SK-N-SH treated with all-trans-retinoic acid at 6 μM for 48 hours (cell line): Measurements from ENCODE around the gene POLD4.

Experiments
- ATAC-seq: fragments of 200-7000 bp; cut with Tn5 transposase; 3 replicates; pipeline ENCODE4 v1.9.1; 2020; ENCODE audit warnings: mild to moderate bottlenecking, moderate library complexity
- ARNTL ChIP-seq: fragments of 450-650 bp; formaldehyde crosslinking; IDR thresholded peaks from 2 replicates; pipeline ENCODE4 v1.5.0; 2020; ENCODE audit warnings: low read depth, mild to moderate bottlenecking, moderate library complexity, borderline replicate concordance
- BACH2 ChIP-seq: fragments of 250-450 bp; sonication (Bioruptor Pico); IDR thresholded peaks from 2 replicates; pipeline ENCODE4 v1.9.0; 2021; ENCODE audit warnings: mild to moderate bottlenecking, borderline replicate concordance
- CSDC2 ChIP-seq: fragments of 250-450 bp; sonication (Bioruptor Pico); IDR thresholded peaks from 2 replicates; pipeline ENCODE4 v1.5.0; 2020; ENCODE audit warnings: mild to moderate bottlenecking, moderate library complexity
- ESRRG ChIP-seq: fragments of 250-450 bp; sonication (Bioruptor Pico); IDR thresholded peaks from 2 replicates; pipeline ENCODE4 v1.6.1; 2021; ENCODE audit warnings: mild to moderate bottlenecking
- ISL1 ChIP-seq: fragments of 250-450 bp; sonication (Bioruptor Pico); IDR thresholded peaks from 2 replicates; pipeline ENCODE4 v2.1.2; 2022; ENCODE audit warnings: mild to moderate bottlenecking, moderate library complexity
- OSR1 ChIP-seq: fragments of 250-450 bp; sonication (Bioruptor Pico); IDR thresholded peaks from 2 replicates; pipeline ENCODE4 v1.8.0; 2022; ENCODE audit warnings: moderate library complexity, mild to moderate bottlenecking, inconsistent platforms
- PPARA ChIP-seq: fragments of 250-450 bp; sonication (Bioruptor Pico); IDR thresholded peaks from 2 replicates; pipeline ENCODE4 v1.5.0; 2020; ENCODE audit warnings: mild to moderate bottlenecking, borderline replicate concordance
- RARB ChIP-seq: fragments of 250-450 bp; sonication (Bioruptor Pico); IDR thresholded peaks from 2 replicates; pipeline ENCODE4 v1.8.0; 2021; ENCODE audit warnings: mild to moderate bottlenecking, moderate library complexity
- SNAI2 ChIP-seq: fragments of 250-450 bp; sonication (Bioruptor Pico); IDR thresholded peaks from 2 replicates; pipeline ENCODE4 v1.5.0; 2020; ENCODE audit warnings: mild to moderate bottlenecking, moderate library complexity
- TCF4 ChIP-seq: fragments of 250-450 bp; sonication (Bioruptor Pico); IDR thresholded peaks from 2 replicates; pipeline ENCODE4 v1.8.0; 2021; ENCODE audit warnings: mild to moderate bottlenecking, moderate library complexity, borderline replicate concordance
- TOX ChIP-seq: fragments of 250-450 bp; sonication (Bioruptor Pico); IDR thresholded peaks from 2 replicates; pipeline ENCODE4 v1.8.0; 2021; ENCODE audit warnings: mild to moderate bottlenecking, moderate library complexity, borderline replicate concordance
- ZC3H10 ChIP-seq: fragments of 250-450 bp; sonication (Bioruptor Pico); IDR thresholded peaks from 2 replicates; pipeline ENCODE4 v1.5.1; 2021; ENCODE audit warnings: mild to moderate bottlenecking, moderate library complexity
- ZFP3 ChIP-seq: fragments of 250-450 bp; sonication (Bioruptor Pico); IDR thresholded peaks from 2 replicates; pipeline ENCODE4 v1.5.0; 2020; ENCODE audit warnings: mild to moderate bottlenecking, moderate library complexity
- ZFP30 ChIP-seq: fragments of 450-650 bp; formaldehyde crosslinking; IDR thresholded peaks from 2 replicates; pipeline ENCODE4 v1.5.0; 2022; ENCODE audit warnings: mild to moderate bottlenecking, moderate library complexity
- ZNF565 ChIP-seq: fragments of 450-650 bp; formaldehyde crosslinking; conservative IDR thresholded peaks from 2 replicates; pipeline ENCODE4 v1.5.0; 2020; ENCODE audit warnings: low read depth, mild to moderate bottlenecking, moderate library complexity
- ZNF70 ChIP-seq: fragments of 450-650 bp; formaldehyde crosslinking; IDR thresholded peaks from 2 replicates; pipeline ENCODE4 v1.5.0; 2020; ENCODE audit warnings: mild to moderate bottlenecking, moderate library complexity
- ZNF8 ChIP-seq: fragments of 450-650 bp; formaldehyde crosslinking; IDR thresholded peaks from 2 replicates; pipeline ENCODE4 v1.5.0; 2020; ENCODE audit warnings: mild to moderate bottlenecking, moderate library complexity
- TF ChIP-seq, protein P1 (sequence below): fragments of 250-450 bp; sonication (Bioruptor Pico); IDR thresholded peaks from 2 replicates; pipeline ENCODE4 v1.8.0; 2020; ENCODE audit warnings: mild to moderate bottlenecking, moderate library complexity, borderline replicate concordance
- TF ChIP-seq, protein P2 (sequence below): fragments of 250-450 bp; sonication (Bioruptor Pico); IDR thresholded peaks from 2 replicates; pipeline ENCODE4 v1.8.0; 2021; ENCODE audit warnings: low read depth, mild to moderate bottlenecking, moderate library complexity, borderline replicate concordance
- TF ChIP-seq, protein P3 (sequence below): fragments of 250-450 bp; sonication (Bioruptor Pico); IDR thresholded peaks from 2 replicates; pipeline ENCODE4 v1.5.1; 2021; ENCODE audit warnings: mild to moderate bottlenecking, moderate library complexity
- TF ChIP-seq, protein P4 (sequence below): fragments of 250-450 bp; sonication (Bioruptor Pico); IDR thresholded peaks from 2 replicates; pipeline ENCODE4 v1.5.1; 2020; ENCODE audit warnings: low read depth, mild to moderate bottlenecking, moderate library complexity
- TF ChIP-seq, protein P5 (sequence below): fragments of 250-450 bp; sonication (Bioruptor Pico); IDR thresholded peaks from 2 replicates; pipeline ENCODE4 v1.5.0; 2020; ENCODE audit warnings: mild to moderate bottlenecking, moderate library complexity

Gene POLD4

DNA sequence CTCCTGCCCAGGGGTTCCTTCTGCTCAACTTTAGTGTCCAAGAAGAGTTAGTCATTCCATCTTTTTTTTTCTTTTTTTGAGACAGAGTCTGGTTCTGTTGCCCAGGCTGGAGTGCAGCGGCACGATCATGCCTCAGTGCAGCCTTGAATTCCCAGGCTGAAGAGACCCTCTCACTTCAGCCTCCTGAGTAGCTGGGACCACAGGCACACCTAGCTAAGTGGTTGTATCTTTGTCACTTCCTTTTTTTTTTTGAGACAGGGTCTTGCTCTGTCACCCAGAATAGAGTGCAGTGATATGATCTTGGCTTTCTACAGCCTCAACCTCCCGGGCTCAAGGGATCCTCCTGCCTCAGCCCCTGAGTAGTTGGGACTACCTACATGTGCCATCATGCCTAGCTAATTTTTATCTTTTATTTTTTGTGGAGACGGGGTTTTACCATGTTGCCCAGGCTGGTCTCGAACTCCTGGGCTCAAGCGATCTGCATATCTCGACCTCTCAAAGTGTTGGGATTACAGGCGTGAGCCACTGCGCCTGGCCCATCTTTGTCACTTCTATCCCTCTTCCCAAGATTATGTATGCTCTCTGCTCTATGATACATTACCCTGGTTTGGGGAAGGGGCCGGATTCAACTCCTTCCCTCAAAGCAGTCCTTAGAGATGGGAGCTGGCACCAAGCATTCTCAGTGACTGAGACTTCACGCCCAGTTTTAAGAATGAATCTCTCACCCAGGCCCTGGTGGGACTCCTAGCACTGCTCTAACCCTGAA is 40.0 kb downstream of the POLD4 start:
- TF ChIP-seq, protein P1, sequence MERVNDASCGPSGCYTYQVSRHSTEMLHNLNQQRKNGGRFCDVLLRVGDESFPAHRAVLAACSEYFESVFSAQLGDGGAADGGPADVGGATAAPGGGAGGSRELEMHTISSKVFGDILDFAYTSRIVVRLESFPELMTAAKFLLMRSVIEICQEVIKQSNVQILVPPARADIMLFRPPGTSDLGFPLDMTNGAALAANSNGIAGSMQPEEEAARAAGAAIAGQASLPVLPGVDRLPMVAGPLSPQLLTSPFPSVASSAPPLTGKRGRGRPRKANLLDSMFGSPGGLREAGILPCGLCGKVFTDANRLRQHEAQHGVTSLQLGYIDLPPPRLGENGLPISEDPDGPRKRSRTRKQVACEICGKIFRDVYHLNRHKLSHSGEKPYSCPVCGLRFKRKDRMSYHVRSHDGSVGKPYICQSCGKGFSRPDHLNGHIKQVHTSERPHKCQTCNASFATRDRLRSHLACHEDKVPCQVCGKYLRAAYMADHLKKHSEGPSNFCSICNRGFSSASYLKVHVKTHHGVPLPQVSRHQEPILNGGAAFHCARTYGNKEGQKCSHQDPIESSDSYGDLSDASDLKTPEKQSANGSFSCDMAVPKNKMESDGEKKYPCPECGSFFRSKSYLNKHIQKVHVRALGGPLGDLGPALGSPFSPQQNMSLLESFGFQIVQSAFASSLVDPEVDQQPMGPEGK (CRISPR knock-in tag) = no peak
- TF ChIP-seq ARNTL (CRISPR knock-in tag) (no peak), ZFP3 (CRISPR knock-in tag) (no peak), ZNF70 (no peak), TOX (no peak), ISL1 (CRISPR knock-in tag) (no peak), TCF4 (CRISPR knock-in tag) (no peak), ZFP30 (CRISPR knock-in tag) (no peak), RARB (CRISPR knock-in tag) (no peak), BACH2 (CRISPR knock-in tag) (no peak), PPARA (no peak), SNAI2 (CRISPR knock-in tag) (no peak), ZNF565 (CRISPR knock-in tag) (no peak), ESRRG (CRISPR knock-in tag) (no peak)
- TF ChIP-seq, protein P2, sequence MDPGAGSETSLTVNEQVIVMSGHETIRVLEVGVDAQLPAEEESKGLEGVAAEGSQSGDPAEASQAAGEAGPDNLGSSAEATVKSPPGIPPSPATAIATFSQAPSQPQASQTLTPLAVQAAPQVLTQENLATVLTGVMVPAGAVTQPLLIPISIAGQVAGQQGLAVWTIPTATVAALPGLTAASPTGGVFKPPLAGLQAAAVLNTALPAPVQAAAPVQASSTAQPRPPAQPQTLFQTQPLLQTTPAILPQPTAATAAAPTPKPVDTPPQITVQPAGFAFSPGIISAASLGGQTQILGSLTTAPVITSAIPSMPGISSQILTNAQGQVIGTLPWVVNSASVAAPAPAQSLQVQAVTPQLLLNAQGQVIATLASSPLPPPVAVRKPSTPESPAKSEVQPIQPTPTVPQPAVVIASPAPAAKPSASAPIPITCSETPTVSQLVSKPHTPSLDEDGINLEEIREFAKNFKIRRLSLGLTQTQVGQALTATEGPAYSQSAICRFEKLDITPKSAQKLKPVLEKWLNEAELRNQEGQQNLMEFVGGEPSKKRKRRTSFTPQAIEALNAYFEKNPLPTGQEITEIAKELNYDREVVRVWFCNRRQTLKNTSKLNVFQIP (CRISPR knock-in tag) = no peak
- TF ChIP-seq, protein P3, sequence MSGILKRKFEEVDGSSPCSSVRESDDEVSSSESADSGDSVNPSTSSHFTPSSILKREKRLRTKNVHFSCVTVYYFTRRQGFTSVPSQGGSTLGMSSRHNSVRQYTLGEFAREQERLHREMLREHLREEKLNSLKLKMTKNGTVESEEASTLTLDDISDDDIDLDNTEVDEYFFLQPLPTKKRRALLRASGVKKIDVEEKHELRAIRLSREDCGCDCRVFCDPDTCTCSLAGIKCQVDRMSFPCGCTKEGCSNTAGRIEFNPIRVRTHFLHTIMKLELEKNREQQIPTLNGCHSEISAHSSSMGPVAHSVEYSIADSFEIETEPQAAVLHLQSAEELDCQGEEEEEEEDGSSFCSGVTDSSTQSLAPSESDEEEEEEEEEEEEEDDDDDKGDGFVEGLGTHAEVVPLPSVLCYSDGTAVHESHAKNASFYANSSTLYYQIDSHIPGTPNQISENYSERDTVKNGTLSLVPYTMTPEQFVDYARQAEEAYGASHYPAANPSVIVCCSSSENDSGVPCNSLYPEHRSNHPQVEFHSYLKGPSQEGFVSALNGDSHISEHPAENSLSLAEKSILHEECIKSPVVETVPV (CRISPR knock-in tag) = no peak
- TF ChIP-seq, protein P4, sequence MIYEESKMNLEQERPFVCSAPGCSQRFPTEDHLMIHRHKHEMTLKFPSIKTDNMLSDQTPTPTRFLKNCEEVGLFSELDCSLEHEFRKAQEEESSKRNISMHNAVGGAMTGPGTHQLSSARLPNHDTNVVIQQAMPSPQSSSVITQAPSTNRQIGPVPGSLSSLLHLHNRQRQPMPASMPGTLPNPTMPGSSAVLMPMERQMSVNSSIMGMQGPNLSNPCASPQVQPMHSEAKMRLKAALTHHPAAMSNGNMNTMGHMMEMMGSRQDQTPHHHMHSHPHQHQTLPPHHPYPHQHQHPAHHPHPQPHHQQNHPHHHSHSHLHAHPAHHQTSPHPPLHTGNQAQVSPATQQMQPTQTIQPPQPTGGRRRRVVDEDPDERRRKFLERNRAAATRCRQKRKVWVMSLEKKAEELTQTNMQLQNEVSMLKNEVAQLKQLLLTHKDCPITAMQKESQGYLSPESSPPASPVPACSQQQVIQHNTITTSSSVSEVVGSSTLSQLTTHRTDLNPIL (CRISPR knock-in tag) = no peak
- ATAC-seq = no peak

DNA sequence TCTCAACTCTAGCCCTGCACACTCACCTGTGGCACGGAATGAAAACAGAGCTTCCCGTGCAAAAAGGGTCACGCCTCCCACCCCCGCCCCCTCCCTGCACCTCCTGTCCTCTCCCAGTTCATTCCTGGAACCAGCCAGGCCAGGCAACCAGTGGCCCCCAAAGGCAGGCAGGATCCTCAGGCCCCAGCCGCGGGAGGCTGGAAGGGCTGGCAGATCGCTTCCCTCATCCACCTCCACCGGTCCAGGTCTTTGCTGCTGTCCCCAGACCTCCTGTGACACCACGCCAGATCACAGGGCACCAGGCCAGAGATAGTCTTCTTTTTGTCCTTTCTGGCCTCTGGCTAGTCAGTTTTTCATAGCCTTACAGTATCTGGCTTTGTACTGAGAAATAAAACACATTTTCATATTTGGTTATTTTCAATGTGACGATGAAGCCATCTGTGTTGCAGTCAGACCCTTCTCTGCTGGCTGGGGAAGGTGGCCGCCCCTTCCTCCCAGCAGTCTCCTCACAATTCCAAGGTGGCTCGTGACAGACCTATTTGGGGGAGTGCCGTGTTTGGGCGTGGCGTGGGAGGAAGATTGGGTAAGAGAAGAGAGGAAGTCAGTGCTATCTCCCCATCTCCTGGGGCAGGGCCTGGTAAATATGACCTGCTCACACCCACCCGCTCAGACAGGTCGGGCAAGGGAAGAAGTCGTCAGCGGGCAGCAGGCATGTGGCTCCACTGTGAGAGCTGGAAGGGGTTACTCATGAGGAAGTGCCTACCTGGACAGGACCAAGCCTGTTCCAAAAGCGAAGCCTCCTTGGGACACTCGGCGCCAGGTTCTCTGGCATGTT is 40.9 kb downstream of the POLD4 start:
- ATAC-seq = no peak
- TF ChIP-seq ZNF8 (no peak), ARNTL (CRISPR knock-in tag) (no peak), TCF4 (CRISPR knock-in tag) (no peak), ZC3H10 (no peak), CSDC2 (CRISPR knock-in tag) (no peak), ESRRG (CRISPR knock-in tag) (no peak), ISL1 (CRISPR knock-in tag) (no peak), ZFP3 (CRISPR knock-in tag) (no peak), OSR1 (CRISPR knock-in tag) (no peak), ZNF565 (CRISPR knock-in tag) (no peak), SNAI2 (CRISPR knock-in tag) (no peak)
- TF ChIP-seq, protein P5, sequence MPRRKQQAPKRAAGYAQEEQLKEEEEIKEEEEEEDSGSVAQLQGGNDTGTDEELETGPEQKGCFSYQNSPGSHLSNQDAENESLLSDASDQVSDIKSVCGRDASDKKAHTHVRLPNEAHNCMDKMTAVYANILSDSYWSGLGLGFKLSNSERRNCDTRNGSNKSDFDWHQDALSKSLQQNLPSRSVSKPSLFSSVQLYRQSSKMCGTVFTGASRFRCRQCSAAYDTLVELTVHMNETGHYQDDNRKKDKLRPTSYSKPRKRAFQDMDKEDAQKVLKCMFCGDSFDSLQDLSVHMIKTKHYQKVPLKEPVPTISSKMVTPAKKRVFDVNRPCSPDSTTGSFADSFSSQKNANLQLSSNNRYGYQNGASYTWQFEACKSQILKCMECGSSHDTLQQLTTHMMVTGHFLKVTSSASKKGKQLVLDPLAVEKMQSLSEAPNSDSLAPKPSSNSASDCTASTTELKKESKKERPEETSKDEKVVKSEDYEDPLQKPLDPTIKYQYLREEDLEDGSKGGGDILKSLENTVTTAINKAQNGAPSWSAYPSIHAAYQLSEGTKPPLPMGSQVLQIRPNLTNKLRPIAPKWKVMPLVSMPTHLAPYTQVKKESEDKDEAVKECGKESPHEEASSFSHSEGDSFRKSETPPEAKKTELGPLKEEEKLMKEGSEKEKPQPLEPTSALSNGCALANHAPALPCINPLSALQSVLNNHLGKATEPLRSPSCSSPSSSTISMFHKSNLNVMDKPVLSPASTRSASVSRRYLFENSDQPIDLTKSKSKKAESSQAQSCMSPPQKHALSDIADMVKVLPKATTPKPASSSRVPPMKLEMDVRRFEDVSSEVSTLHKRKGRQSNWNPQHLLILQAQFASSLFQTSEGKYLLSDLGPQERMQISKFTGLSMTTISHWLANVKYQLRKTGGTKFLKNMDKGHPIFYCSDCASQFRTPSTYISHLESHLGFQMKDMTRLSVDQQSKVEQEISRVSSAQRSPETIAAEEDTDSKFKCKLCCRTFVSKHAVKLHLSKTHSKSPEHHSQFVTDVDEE (CRISPR knock-in tag) = no peak
- TF ChIP-seq, protein P1 (CRISPR knock-in tag) = no peak
- TF ChIP-seq, protein P2 (CRISPR knock-in tag) = no peak
- TF ChIP-seq, protein P3 (CRISPR knock-in tag) = no peak
